Pancreas (tissue), 10 donors: ENCODE data around the gene BCAS4. TPM values are rescaled to one million over a fixed set of nuclear protein-coding genes. Genes with fewer than 3 reads are reported as not detected.
A peak's percentile ranks its signal among the peaks of the same experiment; 100 is the strongest.

ENCODE experiments used
- ATAC-seq, 4 donors: fragments of 200-7000 bp; cut with Tn5 transposase; one replicate each; pipeline versions ENCODE4 v1.8.0 to v1.9.1; 2020; ENCODE audit warnings: mild to moderate bottlenecking in 4 of 4, moderate library complexity in 4 of 4
- DNase-seq, 6 donors: peaks; one replicate each; pipeline ENCODE4 v3.0.0-alpha.2; 2020
- FAIRE-seq: peaks from 2 replicates; lab custom pipeline; 2012; peaks lifted over from hg19 to GRCh38; lab: Jason Lieb, UNC
- H3K27ac ChIP-seq, 4 donors: fragments of 200-600 bp; sonication (generic); 1 replicate in 3 of 4; 2 replicates in 1 of 4; pipeline versions ENCODE4 v1.5.0 to v1.8.0; 2020
- H3K27me3 ChIP-seq, 4 donors: fragments of 200-600 bp; one replicate each; pipeline ENCODE4 v1.8.0; 2021
- H3K36me3 ChIP-seq, 3 donors: fragments of 200-600 bp; sonication (generic) in 1 of 3; one replicate each; pipeline versions ENCODE4 v1.5.0 to v1.8.0; 2020 to 2021
- H3K4me1 ChIP-seq, 3 donors: fragments of 200-600 bp; one replicate each; pipeline ENCODE4 v1.8.0; 2021
- H3K4me3 ChIP-seq, 4 donors: fragments of 200-600 bp; sonication (generic) in 2 of 4; one replicate each; pipeline versions ENCODE4 v1.5.0 to v1.8.0; 2020 to 2021
- H3K9me3 ChIP-seq, 4 donors: fragments of 200-600 bp; one replicate each; pipeline ENCODE4 v1.8.0; 2021
- WGBS, 2 donors: extraction: QIAGEN DNeasy Blood & Tissue Kit; methylation state at CpG; one replicate each; pipeline ENCODE4 v1.1.7; 2013; 5-methylcytosine and 5-hydroxymethylcytosine counted together
- intact Hi-C, 3 donors: fragments of 100-400 bp; cut with DNase I; formaldehyde crosslinking; loops; one replicate each; pipeline versions ENCODE4 v1.11.1 to v1.14.2; 2022
- polyA plus RNA-seq, 2 donors: library from polyadenylated mRNA; stranded (reverse); fragments of 200-250 nt; gene quantifications; one replicate each; pipeline ENCODE4 v1.2.3, GENCODE V29; 2013
- total RNA-seq, 6 donors: library from RNA; stranded (reverse); fragmentation: NEBNext Ultra II Directional in 4 of 6; extraction: Animal tissue kit (Norgen Biotek cat#: 25700) in 4 of 6; gene quantifications; one replicate each; pipeline versions ENCODE4 v1.2.1 to v1.2.4, GENCODE V29; 2021 to 2023
- TF ChIP-seq, protein P1 (sequence below), 4 donors: fragments of 200-600 bp; sonication (generic) in 3 of 4; IDR thresholded peaks; one replicate each; pipeline versions ENCODE4 v1.5.0 to v1.8.0; 2021; ENCODE audit warnings: antibody characterized with exemption in 4 of 4
- donor health status: healthy with polysubstance abuse.
- donor health status: DM: no; HTN: no; CAD: no; lungs with moderate emphysema.
- donor health status: DM: no; HTN: no; CAD: no.
- donor health status: control.
- donor health status: control.
- donor health status: Bipolar disorder and iron deficiency.
- donor health status: DM: yes; HTN: yes; CAD: no.
- donor health status: DM: no; HTN: no; CAD: no.
- donor health status: DM: no; HTN: no; CAD: no.
- donor health status: DM: yes; HTN: yes; CAD: no.

BCAS4 gene
- total and polyA plus RNA-seq, 8 donors = 0.85 to 4.8 (median 1.9) TPM

DNA sequence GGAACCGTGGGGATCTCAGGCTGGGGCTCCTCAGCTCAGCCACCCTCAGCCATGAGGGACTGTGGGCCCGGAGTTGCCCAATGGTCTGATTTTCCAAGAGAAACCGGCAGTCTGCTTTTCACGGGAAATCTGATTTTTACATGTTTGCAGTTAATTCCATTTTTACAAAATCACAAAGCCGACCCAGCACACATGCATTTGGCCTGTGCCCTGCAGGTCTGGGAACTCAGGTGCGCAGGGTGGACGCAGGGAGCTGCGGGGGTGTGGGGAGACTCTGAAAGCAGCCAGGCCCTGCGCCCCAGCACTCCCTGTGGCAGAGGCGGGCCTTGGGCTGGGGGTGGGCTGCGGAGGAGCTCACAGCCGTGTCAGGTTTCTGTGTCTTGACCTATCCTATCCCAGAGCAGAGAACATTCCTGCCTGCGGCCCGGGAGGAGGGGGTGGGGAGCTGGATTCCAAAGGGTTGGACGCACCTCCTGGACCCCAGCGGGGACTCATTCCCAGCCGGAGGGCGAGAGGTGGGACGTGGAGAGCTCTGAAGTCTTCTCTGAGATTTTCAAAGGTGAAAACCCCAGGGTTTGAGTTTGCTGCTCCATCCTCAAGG, 75.8 kb downstream of the BCAS4 start:
- peak in 1 of 6 donors; percentile 45 for DNase-seq
- FAIRE-seq = no peak
- H3K4me3 ChIP-seq = no peak overlapping the region
- intact Hi-C loops = no loop called here
- no peaks in the 10 kb centered on the region for H3K4me1 ChIP-seq
- no peaks in the 10 kb centered on the region for H3K9me3 ChIP-seq
- TF ChIP-seq, protein P1, sequence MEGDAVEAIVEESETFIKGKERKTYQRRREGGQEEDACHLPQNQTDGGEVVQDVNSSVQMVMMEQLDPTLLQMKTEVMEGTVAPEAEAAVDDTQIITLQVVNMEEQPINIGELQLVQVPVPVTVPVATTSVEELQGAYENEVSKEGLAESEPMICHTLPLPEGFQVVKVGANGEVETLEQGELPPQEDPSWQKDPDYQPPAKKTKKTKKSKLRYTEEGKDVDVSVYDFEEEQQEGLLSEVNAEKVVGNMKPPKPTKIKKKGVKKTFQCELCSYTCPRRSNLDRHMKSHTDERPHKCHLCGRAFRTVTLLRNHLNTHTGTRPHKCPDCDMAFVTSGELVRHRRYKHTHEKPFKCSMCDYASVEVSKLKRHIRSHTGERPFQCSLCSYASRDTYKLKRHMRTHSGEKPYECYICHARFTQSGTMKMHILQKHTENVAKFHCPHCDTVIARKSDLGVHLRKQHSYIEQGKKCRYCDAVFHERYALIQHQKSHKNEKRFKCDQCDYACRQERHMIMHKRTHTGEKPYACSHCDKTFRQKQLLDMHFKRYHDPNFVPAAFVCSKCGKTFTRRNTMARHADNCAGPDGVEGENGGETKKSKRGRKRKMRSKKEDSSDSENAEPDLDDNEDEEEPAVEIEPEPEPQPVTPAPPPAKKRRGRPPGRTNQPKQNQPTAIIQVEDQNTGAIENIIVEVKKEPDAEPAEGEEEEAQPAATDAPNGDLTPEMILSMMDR (IDR thresholded peaks at IDR 0.05) = no peak
- WGBS, 2 donors = 86 to 88% methylated on average over 19 of the region's 19 CpGs
- H3K27me3 ChIP-seq = no peaks in the 10 kb centered on the region
- ATAC-seq = no peak
- H3K27ac ChIP-seq = no peak overlapping the region
- H3K36me3 ChIP-seq = no peaks in the 10 kb centered on the region

DNA sequence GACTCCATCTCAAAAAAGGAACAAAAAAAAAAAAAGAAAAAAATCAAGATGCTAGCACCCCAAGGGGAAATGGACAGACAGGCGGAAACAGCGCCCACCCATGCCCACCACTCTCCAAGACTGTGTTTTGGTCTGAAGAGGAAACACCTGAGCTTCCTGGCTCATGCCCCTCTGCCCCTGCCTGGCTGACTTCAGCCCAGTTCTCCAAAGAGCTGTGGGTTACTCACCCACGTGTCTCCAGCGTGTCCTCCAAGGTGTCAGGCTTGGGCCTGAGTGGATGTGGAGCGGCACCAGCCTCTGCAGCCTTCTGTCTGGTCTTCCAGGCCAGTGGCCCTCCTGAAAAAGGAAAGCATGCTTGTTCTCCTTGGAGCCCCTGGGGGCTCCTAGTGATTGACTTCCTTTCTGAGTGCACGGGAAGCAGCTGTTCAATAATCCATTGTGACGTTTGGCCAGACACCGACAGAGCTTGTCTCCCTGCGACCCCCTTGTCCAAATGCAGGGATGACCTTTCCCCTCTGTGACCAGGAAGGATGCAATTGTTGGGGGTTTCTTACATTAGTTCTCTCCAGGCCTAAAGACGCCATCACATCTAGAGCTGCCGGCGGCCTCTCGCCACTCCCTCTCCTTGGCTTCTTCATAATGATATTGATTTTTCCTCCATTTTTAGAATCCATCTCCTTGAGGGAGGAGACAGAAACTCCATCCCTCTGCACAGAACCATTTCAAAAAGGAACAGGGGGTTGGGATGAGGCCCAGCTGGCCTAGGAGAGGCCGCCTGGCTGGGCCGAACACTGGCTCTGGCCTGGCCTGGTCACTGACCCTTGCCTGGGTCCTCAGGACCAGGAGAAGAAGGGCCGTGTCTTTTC, 77.9 kb downstream of the BCAS4 start:
- no peaks in the 10 kb centered on the region for H3K27me3 ChIP-seq
- H3K4me1 ChIP-seq = no peaks in the 10 kb centered on the region
- intact Hi-C loops = no loop called here
- FAIRE-seq (no peak), ATAC-seq (no peak), DNase-seq (peak in 1 of 6 donors; percentile 9)
- H3K4me3 ChIP-seq = no peak overlapping the region
- TF ChIP-seq, protein P1 (IDR thresholded peaks at IDR 0.05) = no peak
- no peaks in the 10 kb centered on the region for H3K9me3 ChIP-seq
- H3K36me3 ChIP-seq = no peaks in the 10 kb centered on the region
- H3K27ac ChIP-seq = no peak overlapping the region
- WGBS, 2 donors = 86 to 87% methylated on average over 16 of the region's 16 CpGs

DNA sequence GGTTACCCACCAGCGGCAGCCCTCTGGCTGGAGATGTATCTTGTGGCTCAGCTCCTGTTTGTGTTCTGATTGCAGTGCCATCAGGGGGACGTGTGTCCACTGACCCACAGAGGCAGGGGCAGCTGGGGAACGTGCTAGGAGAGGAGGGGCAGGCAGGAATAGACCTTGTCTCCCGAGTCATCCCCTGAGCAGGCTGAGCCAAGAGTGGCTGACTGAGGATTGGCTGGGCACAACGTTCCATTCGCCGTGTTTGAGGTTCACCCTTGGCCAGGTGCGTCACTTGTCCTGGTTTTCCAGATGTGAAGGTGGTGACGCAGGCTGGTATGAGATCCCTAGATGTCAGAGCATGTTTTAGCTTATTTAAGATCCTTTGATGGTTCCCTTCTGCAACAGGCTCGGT, 78.7 kb downstream of the BCAS4 start:
- Histone ChIP-seq H3K4me3 (no peak overlapping the region), H3K36me3 (no peaks in the 10 kb centered on the region), H3K4me1 (no peaks in the 10 kb centered on the region), H3K9me3 (no peaks in the 10 kb centered on the region), H3K27me3 (no peaks in the 10 kb centered on the region), H3K27ac (no peak overlapping the region)
- FAIRE-seq (no peak), DNase-seq (no peak), ATAC-seq (no peak)
- intact Hi-C loops = no loop called here
- 84 to 86% methylated on average over 10 of the region's 10 CpGs for WGBS, 2 donors
- TF ChIP-seq, protein P1 (IDR thresholded peaks at IDR 0.05) = no peak

DNA sequence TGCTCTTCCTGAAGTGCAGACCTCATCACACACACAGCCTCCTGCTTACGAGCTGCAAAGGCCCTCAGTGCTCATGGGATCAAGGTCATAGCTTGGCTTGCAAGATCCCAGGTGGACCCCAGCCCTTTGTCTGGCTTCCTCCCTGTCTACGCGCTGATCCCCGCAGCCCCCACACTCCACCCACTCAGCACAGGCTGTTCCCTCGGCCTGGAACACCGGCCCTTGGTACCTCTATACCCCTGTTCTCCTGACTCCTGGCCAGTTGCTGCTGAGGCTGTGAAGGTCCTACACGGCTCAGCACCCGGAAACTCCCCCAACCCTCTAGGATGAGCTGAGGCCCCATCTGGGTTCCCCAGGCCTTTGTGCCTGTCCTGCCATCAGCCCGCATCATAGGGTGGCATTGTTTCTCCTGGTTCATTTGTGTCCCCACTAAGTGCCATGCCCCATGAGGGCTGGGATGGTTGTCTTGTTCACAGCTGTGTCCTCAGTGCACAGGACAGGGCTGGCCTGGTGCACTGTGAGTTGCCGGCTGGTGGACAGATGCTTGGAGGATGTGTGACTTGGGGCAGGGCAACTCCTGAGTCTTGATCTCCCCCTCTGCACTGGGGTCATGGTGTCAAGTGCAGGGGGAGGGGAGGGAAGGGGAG, 79.4 kb downstream of the BCAS4 start:
- 92 to 93% methylated on average over 10 of the region's 10 CpGs for WGBS, 2 donors
- H3K9me3 ChIP-seq = no peaks in the 10 kb centered on the region
- H3K4me3 ChIP-seq = no peak overlapping the region
- H3K27me3 ChIP-seq = no peaks in the 10 kb centered on the region
- H3K4me1 ChIP-seq = no peaks in the 10 kb centered on the region
- H3K27ac ChIP-seq = no peak overlapping the region
- DNase-seq = no peak
- H3K36me3 ChIP-seq = no peaks in the 10 kb centered on the region
- FAIRE-seq = no peak
- TF ChIP-seq, protein P1 (IDR thresholded peaks at IDR 0.05) = no peak
- intact Hi-C loops = no loop called here
- ATAC-seq = no peak
